Measurements from ENCODE around the gene POMT2. TPM values are rescaled to one million over a fixed set of nuclear protein-coding genes. Genes with fewer than 3 reads are reported as not detected.
"Not testable (repeated sequence)": the region's sequence is repeated elsewhere in the genome, so short reads cannot be mapped to it uniquely, and the experiment has no call there.

Gene POMT2
- 18.6 TPM for polyA plus RNA-seq (2012; ENCODE audit: insufficient read depth, insufficient read length)

GRCh38 chr14:77320238-77320935 is at the start of gene POMT2:
Gene POMT2, minus strand, starts transcription at chr14:77320883. Its CDS starts 202 bp downstream, at chr14:77320681.
- peak within 1 kb of the TSS; percentile 77 for H3K4me3 ChIP-seq (ENCODE audit: low read length)
- DNase-seq (ENCODE audit: low read depth, low spot score): peak; percentile 82

- DNase-seq (ENCODE audit: low read depth, low spot score): peak; percentile 65
- H3K4me3 ChIP-seq (ENCODE audit: low read length): no peak overlapping the region
Observed at GRCh38 chr14:77369285-77369684, 48.6 kb upstream of the POMT2 start.

- no peak overlapping the region for H3K4me3 ChIP-seq (ENCODE audit: low read length)
- DNase-seq (ENCODE audit: low read depth, low spot score): no peak
Observed at GRCh38 chr14:77364146-77364545, 43.5 kb upstream of the POMT2 start.

GRCh38 chr14:77359626-77360025 is 38.9 kb upstream of the POMT2 start:
- H3K4me3 ChIP-seq (ENCODE audit: low read length): no peak overlapping the region
- no peak for DNase-seq (ENCODE audit: low read depth, low spot score)

- no peak overlapping the region for H3K4me3 ChIP-seq (ENCODE audit: low read length)
- no peak for DNase-seq (ENCODE audit: low read depth, low spot score)
Observed at GRCh38 chr14:77356899-77357298, 36.2 kb upstream of the POMT2 start.

- H3K4me3 ChIP-seq (ENCODE audit: low read length): no peak overlapping the region
- no peak for DNase-seq (ENCODE audit: low read depth, low spot score)
Observed at GRCh38 chr14:77355811-77356210, 35.1 kb upstream of the POMT2 start.

- DNase-seq (ENCODE audit: low read depth, low spot score): no peak
- no peak overlapping the region for H3K4me3 ChIP-seq (ENCODE audit: low read length)
Observed at GRCh38 chr14:77353469-77354141, 32.9 kb upstream of the POMT2 start.

GRCh38 chr14:77347751-77348150 is 27.1 kb upstream of the POMT2 start:
- no peak overlapping the region for H3K4me3 ChIP-seq (ENCODE audit: low read length)
- no peak for DNase-seq (ENCODE audit: low read depth, low spot score)

GRCh38 chr14:77346495-77346894 is 25.8 kb upstream of the POMT2 start:
- no peak for DNase-seq (ENCODE audit: low read depth, low spot score)
- no peak overlapping the region for H3K4me3 ChIP-seq (ENCODE audit: low read length)

GRCh38 chr14:77344377-77344996 is 23.8 kb upstream of the POMT2 start:
- no peak overlapping the region for H3K4me3 ChIP-seq (ENCODE audit: low read length)
- no peak for DNase-seq (ENCODE audit: low read depth, low spot score)

- no peak for DNase-seq (ENCODE audit: low read depth, low spot score)
- H3K4me3 ChIP-seq (ENCODE audit: low read length): no peak overlapping the region
Observed at GRCh38 chr14:77343662-77344061, 23.0 kb upstream of the POMT2 start.

- H3K4me3 ChIP-seq (ENCODE audit: low read length): no peak overlapping the region
- no peak for DNase-seq (ENCODE audit: low read depth, low spot score)
Observed at GRCh38 chr14:77342726-77343397, 22.2 kb upstream of the POMT2 start.

GRCh38 chr14:77340389-77340788 is 19.7 kb upstream of the POMT2 start:
- no peak overlapping the region for H3K4me3 ChIP-seq (ENCODE audit: low read length)
- no peak for DNase-seq (ENCODE audit: low read depth, low spot score)

- H3K4me3 ChIP-seq (ENCODE audit: low read length): no peak overlapping the region
- DNase-seq (ENCODE audit: low read depth, low spot score): no peak
Observed at GRCh38 chr14:77339407-77339806, 18.7 kb upstream of the POMT2 start.

GRCh38 chr14:77338302-77338701 is 17.6 kb upstream of the POMT2 start:
- DNase-seq (ENCODE audit: low read depth, low spot score): no peak
- no peak overlapping the region for H3K4me3 ChIP-seq (ENCODE audit: low read length)

- no peak for DNase-seq (ENCODE audit: low read depth, low spot score)
- H3K4me3 ChIP-seq (ENCODE audit: low read length): no peak overlapping the region
Observed at GRCh38 chr14:77337880-77338279, 17.2 kb upstream of the POMT2 start.

GRCh38 chr14:77337255-77337654 is 16.6 kb upstream of the POMT2 start:
- H3K4me3 ChIP-seq (ENCODE audit: low read length); DNase-seq (ENCODE audit: low read depth, low spot score): not testable (repeated sequence)

- no peak overlapping the region for H3K4me3 ChIP-seq (ENCODE audit: low read length)
- DNase-seq (ENCODE audit: low read depth, low spot score): no peak
Observed at GRCh38 chr14:77335576-77335975, 14.9 kb upstream of the POMT2 start.

GRCh38 chr14:77329872-77330271 is 9.2 kb upstream of the POMT2 start:
- DNase-seq (ENCODE audit: low read depth, low spot score): no peak
- no peak overlapping the region for H3K4me3 ChIP-seq (ENCODE audit: low read length)

- H3K4me3 ChIP-seq (ENCODE audit: low read length): no peak overlapping the region
- DNase-seq (ENCODE audit: low read depth, low spot score): no peak
Observed at GRCh38 chr14:77327111-77327510, 6.4 kb upstream of the POMT2 start.
